ENCODE data around the gene EIF4E2.

The EIF4E2 gene

DNA sequence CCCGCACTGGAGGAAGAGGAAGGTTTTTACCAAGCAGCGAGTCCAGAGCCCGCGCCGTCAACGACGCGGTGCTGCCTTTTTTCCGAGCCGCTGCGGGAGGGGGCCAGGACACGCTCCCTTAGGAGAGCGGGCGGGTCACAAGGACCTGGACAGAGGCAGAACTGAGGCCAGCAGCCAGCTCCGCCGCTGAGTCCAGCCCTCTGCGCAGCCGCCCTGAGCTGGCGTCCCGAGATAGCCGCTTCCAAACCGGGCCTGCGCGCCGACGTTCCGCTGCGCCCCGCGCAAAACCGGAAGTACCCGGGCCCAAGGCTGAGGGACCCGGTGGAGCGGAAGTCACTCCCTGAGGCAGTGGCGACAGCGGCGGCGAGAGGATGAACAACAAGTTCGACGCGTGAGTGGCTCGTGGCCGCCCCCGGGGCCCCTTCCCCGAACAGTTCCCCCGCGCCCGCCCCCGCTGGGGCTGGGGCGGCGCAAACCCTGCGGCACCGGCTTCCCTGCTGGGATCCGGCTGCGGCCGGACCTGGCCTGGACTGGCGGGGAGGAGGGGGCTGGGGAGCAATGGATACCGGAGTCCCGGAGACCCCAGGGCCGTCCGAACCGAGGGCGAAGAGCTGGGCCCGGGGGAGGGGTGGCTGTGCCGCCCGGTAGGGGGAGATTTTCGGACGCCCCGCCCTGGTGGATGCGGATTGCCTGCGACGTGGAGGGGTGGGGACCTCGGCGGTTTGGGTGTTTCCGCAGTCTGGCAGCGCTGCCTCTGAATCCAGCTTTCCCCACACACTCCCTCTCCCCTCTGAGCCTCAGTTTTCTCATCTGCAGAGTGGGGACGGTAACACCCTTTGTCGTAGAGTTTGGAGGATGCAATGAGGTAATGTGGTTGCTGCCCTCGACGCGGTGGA, at the start of gene EIF4E2, which contains the start of gene TIGD1:
Gene EIF4E2 (plus strand): TSS at position 336 of the 896 bp plus-strand sequence. CDS start 36 bp downstream, at position 372.
Gene TIGD1 (minus strand): TSS at position 204 of the 896 bp plus-strand sequence. CDS start 675 bp downstream, outside the sequence.
- DNase-seq, result peak; percentile 96

DNA sequence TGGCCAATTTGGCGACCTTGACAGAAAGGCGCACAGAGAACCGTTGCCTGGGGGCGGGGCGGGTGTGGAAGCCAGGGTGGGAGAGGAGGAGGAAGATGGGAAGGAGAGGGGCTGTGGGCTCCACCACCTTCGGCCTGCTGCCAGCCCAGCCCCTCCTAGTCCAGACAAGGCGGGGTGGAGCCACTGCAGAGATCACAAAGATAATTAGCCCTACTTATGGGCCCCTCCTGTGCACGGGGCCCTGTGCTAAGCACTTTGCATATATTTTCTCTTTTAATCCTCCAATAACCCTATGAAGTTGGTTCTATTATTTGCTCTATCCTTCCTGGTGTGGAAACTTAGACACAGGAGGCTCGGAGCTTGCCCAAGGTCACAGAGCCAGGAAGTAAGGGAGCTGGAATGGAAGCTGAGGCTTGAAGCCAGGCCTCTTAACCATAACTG, 49.1 kb upstream of the EIF4E2 start:
- DNase-seq, result no peak

- DNase-seq, result no peak
These were observed 48.6 kb upstream of the EIF4E2 start for GRCh38 chr2:232501794-232502390.

GRCh38 chr2:232502511-232502910, 48.0 kb upstream of the EIF4E2 start:
- DNase-seq, result no peak

- DNase-seq, result peak; percentile 42
These were observed 47.3 kb upstream of the EIF4E2 start for GRCh38 chr2:232502911-232503808.

DNA sequence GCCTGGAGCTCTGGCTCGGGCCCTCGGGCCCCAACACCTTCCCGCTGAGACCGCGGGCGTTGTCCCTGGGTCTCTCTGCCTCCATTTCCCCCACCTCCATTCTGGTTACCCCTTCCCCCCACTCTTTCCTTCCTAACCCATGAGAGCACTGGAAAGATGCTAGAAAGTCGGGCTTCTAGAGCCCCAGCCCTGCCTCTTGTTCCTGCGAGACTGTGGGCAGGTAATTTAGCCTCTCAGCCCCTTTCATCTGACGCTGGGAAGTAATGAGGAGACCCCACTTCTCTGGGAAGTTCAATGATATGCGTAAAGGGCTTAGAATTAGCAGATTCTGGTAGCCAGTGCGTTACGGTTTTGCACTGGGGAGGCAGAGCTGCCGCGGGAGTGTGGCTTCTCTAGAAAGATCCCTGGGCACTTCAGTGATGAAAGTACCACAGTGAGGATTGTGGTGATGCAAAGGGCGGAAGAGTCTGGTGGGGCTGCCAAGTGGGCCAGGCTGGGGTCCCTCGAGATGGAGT, 46.6 kb upstream of the EIF4E2 start:
- DNase-seq, result no peak

DNA sequence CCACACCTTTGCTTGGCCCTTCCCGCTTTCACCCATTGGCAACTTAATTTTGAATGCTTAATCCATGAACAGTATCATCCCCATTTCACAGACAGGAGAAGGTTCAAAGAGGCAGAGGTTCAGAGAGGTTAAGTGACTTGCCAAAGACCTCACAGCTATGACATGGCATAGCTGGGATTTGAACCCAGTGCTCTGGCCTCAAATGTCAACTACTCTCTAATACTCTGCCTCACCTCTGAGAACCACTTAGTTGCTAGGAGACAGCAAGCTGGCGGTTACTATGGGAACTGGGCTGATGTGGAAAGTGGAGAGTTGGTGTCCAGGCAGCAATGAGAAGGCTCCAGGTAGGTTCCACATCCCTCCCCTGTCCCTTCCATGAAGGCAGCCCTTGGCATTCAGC, 46.1 kb upstream of the EIF4E2 start:
- no peak for DNase-seq

DNA sequence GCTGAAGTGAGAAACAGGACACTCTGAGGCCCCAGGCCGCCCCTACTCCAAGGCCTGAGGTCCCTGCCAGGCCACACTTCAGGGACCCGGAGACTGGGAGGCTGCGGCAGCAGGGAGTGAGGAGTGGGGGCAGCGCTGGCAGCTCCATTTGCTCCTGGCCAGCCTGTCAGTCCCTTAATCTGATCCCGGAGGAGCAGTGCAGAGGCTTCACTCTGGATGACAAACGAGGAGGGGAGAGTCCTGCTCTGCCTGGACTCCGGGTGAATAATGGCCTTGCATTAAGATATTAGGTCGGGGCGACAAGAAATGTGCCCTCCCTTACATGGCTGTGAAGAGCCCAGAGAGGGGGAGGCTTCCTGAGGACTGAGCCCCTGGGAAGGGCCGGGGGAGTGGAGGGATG, 44.6 kb upstream of the EIF4E2 start:
- no peak for DNase-seq

DNA sequence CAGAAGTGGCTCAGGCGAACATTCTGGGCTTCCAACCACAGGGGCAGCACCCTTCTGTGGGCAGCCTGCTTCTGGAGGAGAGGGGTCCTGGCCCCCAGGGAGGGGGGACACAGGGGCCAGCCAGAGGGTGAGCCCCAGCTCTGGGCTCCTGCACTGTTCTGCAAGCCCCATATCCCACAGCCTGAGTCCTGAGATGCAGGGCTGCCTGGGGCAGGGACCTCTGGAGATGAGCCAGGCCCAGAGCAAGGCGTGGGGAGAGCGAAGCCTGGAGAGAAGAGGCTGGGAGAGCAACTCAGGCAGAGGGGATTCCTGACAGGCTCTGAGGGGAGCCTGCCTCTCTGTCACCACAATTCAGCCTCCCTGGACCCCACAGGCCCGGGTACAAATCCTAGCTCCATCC, 43.8 kb upstream of the EIF4E2 start:
- DNase-seq, result no peak

- no peak for DNase-seq
These were observed 42.2 kb upstream of the EIF4E2 start for GRCh38 chr2:232508251-232508650.

DNA sequence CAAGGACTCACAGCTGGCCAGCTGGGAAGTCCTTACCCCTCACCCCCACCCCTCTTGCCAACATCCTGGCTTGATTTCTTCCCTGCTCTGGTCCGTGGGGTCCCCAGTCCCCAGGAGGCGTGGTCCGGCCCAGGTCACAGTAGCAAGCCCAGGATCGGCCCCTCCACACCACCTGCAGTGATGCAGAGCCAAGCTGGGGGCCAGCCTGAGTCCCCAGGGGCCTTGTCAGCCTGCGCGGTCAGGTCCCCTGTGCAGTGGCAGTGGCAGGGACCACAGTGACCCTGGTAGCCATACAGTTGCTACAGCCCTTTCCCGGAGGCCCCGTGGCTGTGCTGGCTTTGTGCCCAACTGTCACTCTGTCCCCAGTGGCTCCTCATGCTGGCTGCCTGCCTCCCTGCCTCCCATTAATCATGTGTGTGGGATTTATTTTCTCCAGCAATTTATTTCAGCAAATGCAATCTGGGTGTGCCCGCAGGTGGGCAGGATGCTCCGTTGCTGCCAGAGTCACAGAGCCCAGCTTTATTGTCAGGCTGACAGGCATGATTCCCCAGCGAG, 39.1 kb upstream of the EIF4E2 start:
- no peak for DNase-seq

- no peak for DNase-seq
These were observed 37.9 kb upstream of the EIF4E2 start for GRCh38 chr2:232512602-232513001.

- DNase-seq, result no peak
These were observed 37.1 kb upstream of the EIF4E2 start for GRCh38 chr2:232513353-232513752.

DNA sequence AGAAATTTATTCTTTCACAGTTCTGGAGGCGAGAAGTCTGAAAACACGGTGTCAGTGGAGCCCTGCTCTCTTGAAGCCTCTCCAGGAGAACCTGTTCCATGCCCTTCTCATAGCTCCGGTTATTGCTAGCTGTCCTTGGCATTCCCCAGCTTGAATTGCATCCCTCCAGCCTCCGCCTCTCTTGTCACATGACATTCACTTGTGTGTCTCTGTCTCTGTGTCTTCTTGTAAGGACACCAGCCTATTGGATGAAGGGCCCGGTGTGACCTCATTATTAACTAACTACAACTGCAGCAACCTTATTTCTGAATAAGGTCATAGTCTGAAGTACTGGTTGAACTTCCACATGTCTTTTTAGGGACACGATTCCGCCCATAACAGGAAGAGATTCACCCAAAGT, 34.9 kb upstream of the EIF4E2 start:
- DNase-seq, result no peak

GRCh38 chr2:232516551-232516950, 33.9 kb upstream of the EIF4E2 start:
- no peak for DNase-seq

GRCh38 chr2:232518844-232519243, 31.6 kb upstream of the EIF4E2 start:
- no peak for DNase-seq

DNA sequence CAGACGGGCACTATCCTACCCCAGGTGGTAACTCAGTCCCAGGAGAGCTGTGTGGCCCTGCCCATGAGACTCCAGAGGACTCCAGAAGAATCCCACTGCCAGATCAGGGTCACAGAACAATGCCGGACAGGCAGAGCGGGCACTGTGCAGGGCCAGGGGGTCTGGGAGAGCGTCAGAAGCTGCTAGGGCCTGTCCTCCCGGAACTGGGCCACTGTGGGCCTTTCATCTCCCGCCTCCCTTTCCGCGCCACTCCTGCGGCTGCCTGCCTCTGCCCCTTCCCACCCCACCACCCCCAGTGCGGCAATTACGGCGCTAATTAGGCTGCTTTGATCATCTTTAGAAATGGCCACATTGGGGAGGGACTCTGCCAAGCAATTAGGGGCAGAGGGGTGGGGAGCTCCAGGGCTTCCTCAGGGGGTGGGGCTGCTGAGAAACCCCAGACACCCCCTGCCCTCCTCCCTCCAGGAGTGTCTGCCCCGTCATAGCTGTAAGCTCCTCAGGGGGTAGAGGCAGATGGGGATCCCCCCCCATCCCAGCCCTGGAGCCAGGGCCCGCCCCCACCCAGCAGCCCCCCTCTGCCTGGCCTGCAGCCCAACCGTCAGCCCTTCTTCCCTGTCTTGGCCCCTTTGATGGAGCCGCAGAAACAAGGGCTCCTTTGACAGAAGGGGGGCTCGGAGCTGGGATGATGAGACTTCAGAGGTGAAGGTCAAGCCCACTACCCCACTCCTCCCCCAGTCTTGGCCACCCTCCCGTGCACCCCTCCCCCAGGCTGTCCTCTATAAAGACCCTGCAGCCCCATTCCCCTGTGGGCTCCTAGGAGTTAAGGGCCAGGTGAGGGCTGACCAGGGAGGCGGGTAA, 30.7 kb upstream of the EIF4E2 start, which contains the start of gene PRSS56:
Gene PRSS56 (plus strand): TSS at position 808 of the 858 bp plus-strand sequence. CDS start 211 bp downstream, outside the sequence.
- DNase-seq, result no peak

DNA sequence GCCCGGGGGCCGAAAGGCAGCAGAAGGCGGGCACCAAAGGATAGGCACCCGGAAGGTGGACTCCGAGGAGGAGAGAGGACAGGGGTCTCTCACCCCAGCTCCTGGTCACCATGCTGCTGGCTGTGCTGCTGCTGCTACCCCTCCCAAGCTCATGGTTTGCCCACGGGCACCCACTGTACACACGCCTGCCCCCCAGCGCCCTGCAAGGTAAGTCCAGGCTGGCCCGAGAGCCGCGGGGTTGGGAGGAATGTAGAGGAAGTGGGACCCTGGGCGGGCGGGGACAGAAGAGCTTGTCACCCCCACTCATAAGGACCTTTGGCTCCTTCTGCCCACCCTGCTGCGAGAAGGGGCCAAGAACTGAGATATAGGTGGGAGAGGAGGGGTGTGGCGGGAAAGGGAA, 30.0 kb upstream of the EIF4E2 start:
- DNase-seq, result no peak

GRCh38 chr2:232521098-232521497, 29.4 kb upstream of the EIF4E2 start:
- DNase-seq, result no peak

- peak; percentile 76 for DNase-seq
These were observed 28.4 kb upstream of the EIF4E2 start for GRCh38 chr2:232521959-232522622.
